IMR-90 (cell line): ENCODE results near the gene PITPNC1. TPM values are rescaled to one million over a fixed set of nuclear protein-coding genes. Genes with fewer than 3 reads are reported as not detected.

ENCODE experiments used
- ATAC-seq: fragments of 200-7000 bp; cut with Tn5 transposase; 2 replicates; pipeline ENCODE4 v1.9.1; 2020; ENCODE audit warnings: low read depth, mild to moderate bottlenecking, moderate library complexity
- BruUV-seq: library from RNA; stranded (reverse); fragments of 400-500 nt; replicated peaks from 2 replicates; lab custom pipeline; 2021; lab: Mats Ljungman, UMichigan
- CTCF ChIA-PET: fragments of 300-600 bp; formaldehyde crosslinking; extraction: SDS; loops from one replicate; lab custom pipeline; 2021; ENCODE audit warnings: antibody characterized with exemption; lab: Yijun Ruan, JAX
- POLR2A ChIA-PET: fragments of 300-600 bp; sonication (Branson Sonifier 250); formaldehyde crosslinking; loops from one replicate; lab custom pipeline; 2022; ENCODE audit warnings: antibody characterized with exemption; ENCODE audit not compliant: unreplicated experiment; lab: Charles Lee
- DNase-seq: peaks from one replicate; pipeline ENCODE4 v3.0.0; 2013
- H2AFZ ChIP-seq: replicated peaks from 2 replicates; pipeline ENCODE3; 2013; ENCODE audit warnings: low read length, mild to moderate bottlenecking; ENCODE audit not compliant: poor library complexity
- H2AK5ac ChIP-seq: 2 replicates; pipeline ENCODE4 v1.6.1; 2013; ENCODE audit warnings: low read depth, low read length, inconsistent platforms
- H2AK9ac ChIP-seq: replicated peaks from 2 replicates; pipeline ENCODE3; 2013; ENCODE audit warnings: mild to moderate bottlenecking, low read depth, low read length, moderate library complexity; ENCODE audit not compliant: poor library complexity
- H2BK120ac ChIP-seq: 2 replicates; pipeline ENCODE4 v1.6.1; 2013; ENCODE audit warnings: low read depth, low read length, inconsistent platforms
- H2BK15ac ChIP-seq: 3 replicates; pipeline ENCODE4 v1.6.1; 2013; ENCODE audit warnings: low read depth, low read length, inconsistent platforms
- H2BK20ac ChIP-seq: 2 replicates; pipeline ENCODE4 v1.6.1; 2013; ENCODE audit warnings: low read depth, mild to moderate bottlenecking, inconsistent platforms, low read length, moderate library complexity
- H2BK5ac ChIP-seq: 2 replicates; pipeline ENCODE4 v1.6.1; 2013; ENCODE audit warnings: mild to moderate bottlenecking, low read depth, low read length, inconsistent platforms; ENCODE audit not compliant: poor library complexity, severe bottlenecking
- H3K14ac ChIP-seq: replicated peaks from 2 replicates; pipeline ENCODE4 v1.6.1; 2013; ENCODE audit warnings: low read depth, low read length, inconsistent platforms
- H3K18ac ChIP-seq: 2 replicates; pipeline ENCODE4 v1.6.1; 2013; ENCODE audit warnings: low read depth, low read length, control low read depth
- H3K23ac ChIP-seq: 2 replicates; pipeline ENCODE4 v1.6.1; 2013; ENCODE audit warnings: low read depth, low read length, inconsistent platforms
- H3K27ac ChIP-seq: 2 replicates; pipeline ENCODE4 v1.5.1; 2013; ENCODE audit warnings: mild to moderate bottlenecking, control low read depth, low read length; ENCODE audit not compliant: insufficient read depth
- H3K27me3 ChIP-seq: 2 replicates; pipeline ENCODE4 v1.6.1; 2013; ENCODE audit warnings: low read length; ENCODE audit not compliant: control insufficient read depth, insufficient read depth
- H3K36me3 ChIP-seq: 2 replicates; pipeline ENCODE4 v1.6.1; 2013; ENCODE audit warnings: low read length, mixed read lengths; ENCODE audit not compliant: control insufficient read depth, insufficient read depth
- H3K4ac ChIP-seq: 2 replicates; pipeline ENCODE4 v1.6.1; 2013; ENCODE audit warnings: low read depth, low read length, inconsistent platforms
- H3K4me1 ChIP-seq: 2 replicates; pipeline ENCODE4 v1.6.1; 2013; ENCODE audit warnings: low read length, mixed read lengths; ENCODE audit not compliant: control insufficient read depth, insufficient read depth
- H3K4me2 ChIP-seq: 2 replicates; pipeline ENCODE4 v1.6.1; 2013; ENCODE audit warnings: low read depth, mild to moderate bottlenecking, control low read depth, low read length, moderate library complexity
- H3K4me3 ChIP-seq: 2 replicates; pipeline ENCODE4 v1.5.1; 2013; ENCODE audit warnings: low read depth, mild to moderate bottlenecking, control low read depth, low read length, moderate library complexity; ENCODE audit not compliant: insufficient read depth
- H3K56ac ChIP-seq: 2 replicates; pipeline ENCODE4 v1.6.1; 2013; ENCODE audit warnings: low read length, inconsistent platforms; ENCODE audit not compliant: insufficient read depth; ENCODE audit errors: extremely low read depth
- H3K79me1 ChIP-seq, 2 experiments: 2 replicates each; pipeline ENCODE4 v1.6.1; 2013; ENCODE audit warnings: low read length in 2 of 2, inconsistent platforms in 1 of 2, low read depth in 1 of 2
- H3K9ac ChIP-seq: 2 replicates; pipeline ENCODE4 v1.6.1; 2013; ENCODE audit warnings: low read depth, low read length, control low read depth
- H3K9me1 ChIP-seq: 2 replicates; pipeline ENCODE4 v1.6.1; 2013; ENCODE audit warnings: low read length, inconsistent platforms; ENCODE audit not compliant: insufficient read depth
- H3K9me3 ChIP-seq: 2 replicates; pipeline ENCODE4 v1.6.1; 2013; ENCODE audit warnings: low read length; ENCODE audit not compliant: control insufficient read depth, insufficient read depth
- H4K20me1 ChIP-seq: 2 replicates; pipeline ENCODE4 v1.6.1; 2013; ENCODE audit warnings: low read length, inconsistent platforms; ENCODE audit not compliant: insufficient read depth
- H4K5ac ChIP-seq: 2 replicates; pipeline ENCODE4 v1.6.1; 2013; ENCODE audit warnings: mild to moderate bottlenecking, low read depth, low read length, control low read depth
- H4K8ac ChIP-seq, 2 experiments: 2 replicates each; pipeline ENCODE4 v1.6.1; 2013; ENCODE audit warnings: low read depth in 2 of 2, low read length in 2 of 2, control low read depth in 1 of 2, inconsistent platforms in 1 of 2
- H4K91ac ChIP-seq: 2 replicates; pipeline ENCODE4 v1.6.1; 2013; ENCODE audit warnings: low read depth, low read length, inconsistent platforms; ENCODE audit not compliant: insufficient read depth
- MAZ ChIP-seq: IDR thresholded peaks from 2 replicates; pipeline ENCODE4 v1.6.1; 2012; ENCODE audit warnings: low read depth, mild to moderate bottlenecking, low read length, improper control_type of control experiment, moderate library complexity, borderline replicate concordance
- MXI1 ChIP-seq: IDR thresholded peaks from 2 replicates; pipeline ENCODE4 v1.6.1; 2012; ENCODE audit warnings: low read depth, mild to moderate bottlenecking, low read length, moderate library complexity, borderline replicate concordance
- NFE2L2 ChIP-seq: fragments of 150-350 bp; IDR thresholded peaks from 2 replicates; pipeline ENCODE4 v1.6.1; 2016; ENCODE audit warnings: low read depth, mild to moderate bottlenecking, low read length
- RCOR1 ChIP-seq: IDR thresholded peaks from 2 replicates; pipeline ENCODE4 v1.6.1; 2012; ENCODE audit warnings: mild to moderate bottlenecking, low read length, improper control_type of control experiment; ENCODE audit not compliant: insufficient replicate concordance
- RFX5 ChIP-seq: IDR thresholded peaks from 2 replicates; pipeline ENCODE4 v1.8.0; 2012; ENCODE audit warnings: low read depth, mild to moderate bottlenecking, low read length, moderate library complexity
- USF2 ChIP-seq: fragments of 150-350 bp; IDR thresholded peaks from 2 replicates; pipeline ENCODE4 v1.6.1; 2017; ENCODE audit warnings: mild to moderate bottlenecking, antibody characterized with exemption, low read length, low read depth
- WGBS, 2 experiments: methylation state at CpG; one replicate each; pipeline versions ENCODE4 v1.1.5 to v1.1.7; 2013; ENCODE audit warnings: missing lambda C conversion rate in 2 of 2; ENCODE audit not compliant: insufficient read length in 1 of 2; ENCODE audit errors: extremely low coverage in 2 of 2; 5-methylcytosine and 5-hydroxymethylcytosine counted together
- dilution Hi-C: fragments of 300-500 bp; cut with HindIII; formaldehyde crosslinking; loops from one replicate; pipeline ENCODE4 v1.14.3; 2018; ENCODE audit warnings: low sequenced_read_pairs; ENCODE audit not compliant: unreplicated experiment
- in situ Hi-C: fragments of 300-500 bp; cut with MboI; formaldehyde crosslinking; loops from 3 replicates; pipeline ENCODE4 v1.14.3; 2019; ENCODE audit warnings: low sequenced_read_pairs, inconsistent platforms, mixed read lengths
- intact Hi-C: fragments of 100-400 bp; cut with micrococcal nuclease; formaldehyde crosslinking; loops from 2 replicates; pipeline ENCODE4 v1.10.0; 2022
- polyA plus RNA-seq, 3 experiments: library from polyadenylated mRNA; depleted of rRNA; stranded (reverse); fragments of >200 nt; gene quantifications; 2 replicates each; pipeline ENCODE4 v1.2.3, GENCODE V29; 2012; ENCODE audit warnings: low replicate concordance in 1 of 3
- total RNA-seq: library from RNA; depleted of rRNA; stranded (reverse); fragments of >200 nt; gene quantifications from 2 replicates; pipeline ENCODE4 v1.2.3, GENCODE V29; 2012

PITPNC1 gene
- total and polyA plus RNA-seq, 2 of the 4 experiments (the other 2 are of a cell fraction) = 4.1 TPM

GRCh38 chr17:67606471-67606870, 229.4 kb downstream of the PITPNC1 start:
- 39% methylated on average over 4 of the region's 10 CpGs; no CpG with 5 or more reads in 1 of the 2 experiments for WGBS, 2 experiments
- Histone ChIP-seq H3K9me1 (no peaks in the 10 kb centered on the region), H3K56ac (no peak overlapping the region), H2BK15ac (no peak overlapping the region), H3K18ac (no peak overlapping the region), H2BK120ac (no peak overlapping the region), H4K91ac (no peak overlapping the region), H3K14ac (no peak overlapping the region), H3K36me3 (no peaks in the 10 kb centered on the region), H2BK20ac (no peak overlapping the region), H3K9ac (no peak overlapping the region), H4K20me1 (no peaks in the 10 kb centered on the region), H3K4ac (no peak overlapping the region), H2AK9ac (no peak overlapping the region), H3K9me3 (no peaks in the 10 kb centered on the region), H3K4me3 (no peak overlapping the region), H3K27ac (no peak overlapping the region), H3K27me3 (no peaks in the 10 kb centered on the region), H3K4me1 (no peaks in the 10 kb centered on the region), H2AFZ (no peak overlapping the region), H2BK5ac (no peak overlapping the region), H3K23ac (no peak overlapping the region), H4K8ac (no peak overlapping the region), H4K5ac (no peak overlapping the region), H3K79me1 (no peaks in the 10 kb centered on the region; a peak in 1 of 4 replicates), H3K4me2 (no peak overlapping the region), H2AK5ac (no peak overlapping the region)
- TF ChIP-seq MAZ = no peak
- no peak for TF ChIP-seq RFX5
- TF ChIP-seq RCOR1 = no peak
- TF ChIP-seq MXI1 = no peak
- TF ChIP-seq NFE2L2 = no peak
- TF ChIP-seq USF2 = no peak
- ChIA-PET CTCF (interaction anchor here (1.0 kb wide), 1 partner anchor 39 kb away, joined by 4 read pairs; no protein-coding TSS in a partner anchor), POLR2A (no interaction called here)
- BruUV-seq = no TSS peak
- peak; percentile 30 for DNase-seq
- no peak for ATAC-seq
- in situ Hi-C loops = loop anchor here (10.0 kb wide), 1 partner anchor 222 kb away; no protein-coding TSS in a partner anchor
- dilution Hi-C loops = no loop called here
- intact Hi-C loops = no loop called here
